Mesendoderm (in vitro differentiated cells): ENCODE results near the gene CDC5L.
A peak's percentile ranks its signal among the peaks of the same experiment; 100 is the strongest.

Experiments used
- DNase-seq: peaks from one replicate; pipeline ENCODE4 v3.0.0; 2013
- H2AK5ac ChIP-seq: 2 replicates; pipeline ENCODE4 v1.6.1; 2013; ENCODE audit warnings: low read length, inconsistent platforms
- H2BK120ac ChIP-seq: 2 replicates; pipeline ENCODE4 v1.6.1; 2013; ENCODE audit warnings: low read depth, mild to moderate bottlenecking, low read length, moderate library complexity, mixed read lengths
- H2BK15ac ChIP-seq: replicated peaks from 2 replicates; pipeline ENCODE4 v1.6.1; 2013; ENCODE audit warnings: low read depth, mild to moderate bottlenecking, moderate library complexity
- H2BK5ac ChIP-seq: 2 replicates; pipeline ENCODE4 v1.6.1; 2013; ENCODE audit warnings: low read length, inconsistent platforms
- H3K18ac ChIP-seq: 2 replicates; pipeline ENCODE4 v1.6.1; 2013; ENCODE audit warnings: mild to moderate bottlenecking, low read length, mixed read lengths
- H3K23ac ChIP-seq: one replicate; pipeline ENCODE4 v1.6.1; 2013; ENCODE audit warnings: low read length
- H3K27ac ChIP-seq: 2 replicates; pipeline ENCODE4 v1.5.1; 2013; ENCODE audit warnings: low read depth, mild to moderate bottlenecking, inconsistent platforms, low read length, moderate library complexity
- H3K27me3 ChIP-seq: 2 replicates; pipeline ENCODE4 v1.6.1; 2013; ENCODE audit warnings: low read length, control low read depth, mild to moderate bottlenecking, inconsistent platforms; ENCODE audit not compliant: insufficient read depth, poor library complexity
- H3K36me3 ChIP-seq: 2 replicates; pipeline ENCODE4 v1.6.1; 2013; ENCODE audit warnings: low read length, inconsistent platforms; ENCODE audit not compliant: control insufficient read depth, insufficient read depth
- H3K4ac ChIP-seq: one replicate; pipeline ENCODE4 v1.6.1; 2013; ENCODE audit warnings: low read depth, mild to moderate bottlenecking, low read length, moderate library complexity
- H3K4me1 ChIP-seq: 2 replicates; pipeline ENCODE4 v1.6.1; 2013; ENCODE audit warnings: low read depth, low read length, inconsistent platforms; ENCODE audit not compliant: control insufficient read depth
- H3K4me2 ChIP-seq: 2 replicates; pipeline ENCODE4 v1.6.1; 2013; ENCODE audit warnings: low read length
- H3K4me3 ChIP-seq: 2 replicates; pipeline ENCODE4 v1.5.1; 2013; ENCODE audit warnings: mild to moderate bottlenecking, low read length
- H3K56ac ChIP-seq: one replicate; pipeline ENCODE4 v1.6.1; 2013; ENCODE audit warnings: low read length
- H3K79me1 ChIP-seq: 2 replicates; pipeline ENCODE4 v1.6.1; 2013; ENCODE audit warnings: low read length, inconsistent platforms
- H3K79me2 ChIP-seq: 2 replicates; pipeline ENCODE4 v1.6.1; 2013; ENCODE audit warnings: mild to moderate bottlenecking, low read length; ENCODE audit not compliant: control insufficient read depth, insufficient read depth
- H3K9ac ChIP-seq: 2 replicates; pipeline ENCODE4 v1.6.1; 2013; ENCODE audit warnings: low read length, inconsistent platforms
- H4K5ac ChIP-seq: one replicate; pipeline ENCODE4 v1.6.1; 2013; ENCODE audit warnings: low read length
- H4K8ac ChIP-seq: one replicate; pipeline ENCODE4 v1.6.1; 2013; ENCODE audit warnings: low read depth, mild to moderate bottlenecking, control low read depth, low read length, moderate library complexity
- WGBS: extraction: QIAGEN DNeasy Blood & Tissue Kit; methylation state at CpG from one replicate; pipeline ENCODE4 v1.1.7; 2013; ENCODE audit warnings: low lambda C conversion rate, missing lambda C conversion rate; ENCODE audit not compliant: insufficient coverage; ENCODE audit errors: extremely low coverage; 5-methylcytosine and 5-hydroxymethylcytosine counted together

CDC5L gene

DNA sequence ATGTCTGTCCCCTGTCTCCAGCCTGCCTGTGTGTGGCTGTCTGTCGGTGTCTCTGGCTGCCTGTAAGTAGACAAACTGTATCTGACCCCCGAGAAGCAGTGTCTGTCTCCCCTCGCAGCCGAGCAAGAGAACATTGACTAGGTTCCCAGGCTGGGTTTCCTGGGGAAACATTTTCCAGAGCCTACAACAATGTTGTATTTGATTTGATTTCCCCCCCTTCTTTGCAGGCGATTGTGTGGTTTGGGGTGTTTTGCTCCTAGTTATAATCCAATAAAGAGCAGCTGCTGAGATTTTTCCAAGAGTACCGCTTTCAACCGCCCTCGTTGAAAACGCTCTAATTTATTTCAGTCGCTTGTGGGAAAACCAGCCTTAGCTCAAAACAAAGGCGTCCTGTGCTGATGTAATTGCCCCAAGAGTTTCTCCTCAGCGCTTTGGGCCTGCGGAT, 92.6 kb downstream of the CDC5L start:
- Histone ChIP-seq H3K4me3 (no peak overlapping the region), H3K4ac (no peak overlapping the region), H2BK5ac (no peak overlapping the region), H3K56ac (no peak overlapping the region), H3K27me3 (no peaks in the 10 kb centered on the region), H3K27ac (no peak overlapping the region), H3K4me1 (no peaks in the 10 kb centered on the region), H3K36me3 (no peaks in the 10 kb centered on the region), H2BK15ac (no peak overlapping the region), H4K5ac (no peak overlapping the region), H2AK5ac (no peak overlapping the region), H3K79me1 (no peaks in the 10 kb centered on the region), H3K23ac (no peak overlapping the region), H4K8ac (no peak overlapping the region), H2BK120ac (no peak overlapping the region), H3K4me2 (no peak overlapping the region), H3K18ac (no peak overlapping the region), H3K79me2 (no peaks in the 10 kb centered on the region), H3K9ac (no peak overlapping the region)
- DNase-seq = no peak
- WGBS = no CpG with 5 or more reads among the region's 13 CpGs

DNA sequence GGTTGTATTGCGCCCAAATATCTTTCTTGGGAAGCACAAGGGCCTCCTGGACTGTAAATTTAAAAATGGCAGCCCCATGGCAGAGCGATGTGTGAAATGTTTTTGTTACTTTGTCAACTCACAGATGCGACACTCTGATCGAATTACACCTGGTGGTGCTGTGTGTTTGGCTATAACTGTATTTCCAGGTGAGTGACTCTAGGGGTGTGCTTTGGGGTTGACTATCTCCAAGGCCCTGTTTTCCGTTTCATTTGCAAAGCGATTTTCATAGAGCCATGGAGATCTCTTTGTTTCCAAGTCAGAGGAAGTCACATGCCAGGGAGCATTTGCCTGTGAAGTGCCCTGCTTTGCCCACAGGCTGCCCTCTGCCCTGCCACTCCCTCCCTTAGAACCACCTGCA, 93.5 kb downstream of the CDC5L start:
- H3K4me3 ChIP-seq = no peak overlapping the region
- H2AK5ac ChIP-seq = no peak overlapping the region
- H2BK120ac ChIP-seq = no peak overlapping the region
- H4K8ac ChIP-seq = no peak overlapping the region
- no peak overlapping the region for H3K56ac ChIP-seq
- H3K4me1 ChIP-seq = no peaks in the 10 kb centered on the region
- no peaks in the 10 kb centered on the region for H3K79me2 ChIP-seq
- no peak overlapping the region for H2BK15ac ChIP-seq
- no peak overlapping the region for H3K18ac ChIP-seq
- no peak overlapping the region for H3K4me2 ChIP-seq
- DNase-seq = peak; percentile 25
- H3K23ac ChIP-seq = no peak overlapping the region
- no peak overlapping the region for H3K9ac ChIP-seq
- no peaks in the 10 kb centered on the region for H3K36me3 ChIP-seq
- no peak overlapping the region for H2BK5ac ChIP-seq
- H3K4ac ChIP-seq = no peak overlapping the region
- no peak overlapping the region for H3K27ac ChIP-seq
- no peaks in the 10 kb centered on the region for H3K79me1 ChIP-seq
- no peak overlapping the region for H4K5ac ChIP-seq
- WGBS = no CpG with 5 or more reads among the region's 6 CpGs
- H3K27me3 ChIP-seq = no peaks in the 10 kb centered on the region

DNA sequence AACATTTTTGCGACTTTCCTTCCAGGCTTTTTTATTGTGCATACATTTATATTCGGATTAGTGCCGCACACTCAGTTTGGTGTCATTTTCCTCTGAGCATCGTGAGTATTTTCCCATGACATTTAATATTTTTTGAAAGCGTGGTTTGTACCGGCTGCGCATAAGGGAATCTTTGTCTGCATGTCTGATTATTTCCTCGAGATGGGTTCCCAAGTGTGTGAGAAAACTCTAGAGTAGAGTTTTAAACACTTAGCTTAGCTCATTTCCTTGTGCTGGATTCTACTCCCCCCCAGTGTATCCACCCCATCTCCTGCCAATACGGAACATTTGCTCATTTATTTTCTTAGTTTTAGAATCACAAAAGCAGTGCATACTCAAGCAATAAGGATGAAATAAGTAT, 94.3 kb downstream of the CDC5L start:
- Histone ChIP-seq H3K36me3 (no peaks in the 10 kb centered on the region), H3K27ac (no peak overlapping the region), H3K4ac (no peak overlapping the region), H4K5ac (no peak overlapping the region), H3K4me3 (no peak overlapping the region), H2AK5ac (no peak overlapping the region), H3K4me1 (no peaks in the 10 kb centered on the region), H2BK120ac (no peak overlapping the region), H2BK5ac (no peak overlapping the region), H3K79me2 (no peaks in the 10 kb centered on the region), H3K79me1 (no peaks in the 10 kb centered on the region), H3K56ac (no peak overlapping the region), H3K9ac (no peak overlapping the region), H3K23ac (no peak overlapping the region), H3K4me2 (no peak overlapping the region), H4K8ac (no peak overlapping the region), H3K18ac (no peak overlapping the region), H3K27me3 (no peaks in the 10 kb centered on the region), H2BK15ac (no peak overlapping the region)
- DNase-seq = no peak
- WGBS = no CpG with 5 or more reads among the region's 9 CpGs

DNA sequence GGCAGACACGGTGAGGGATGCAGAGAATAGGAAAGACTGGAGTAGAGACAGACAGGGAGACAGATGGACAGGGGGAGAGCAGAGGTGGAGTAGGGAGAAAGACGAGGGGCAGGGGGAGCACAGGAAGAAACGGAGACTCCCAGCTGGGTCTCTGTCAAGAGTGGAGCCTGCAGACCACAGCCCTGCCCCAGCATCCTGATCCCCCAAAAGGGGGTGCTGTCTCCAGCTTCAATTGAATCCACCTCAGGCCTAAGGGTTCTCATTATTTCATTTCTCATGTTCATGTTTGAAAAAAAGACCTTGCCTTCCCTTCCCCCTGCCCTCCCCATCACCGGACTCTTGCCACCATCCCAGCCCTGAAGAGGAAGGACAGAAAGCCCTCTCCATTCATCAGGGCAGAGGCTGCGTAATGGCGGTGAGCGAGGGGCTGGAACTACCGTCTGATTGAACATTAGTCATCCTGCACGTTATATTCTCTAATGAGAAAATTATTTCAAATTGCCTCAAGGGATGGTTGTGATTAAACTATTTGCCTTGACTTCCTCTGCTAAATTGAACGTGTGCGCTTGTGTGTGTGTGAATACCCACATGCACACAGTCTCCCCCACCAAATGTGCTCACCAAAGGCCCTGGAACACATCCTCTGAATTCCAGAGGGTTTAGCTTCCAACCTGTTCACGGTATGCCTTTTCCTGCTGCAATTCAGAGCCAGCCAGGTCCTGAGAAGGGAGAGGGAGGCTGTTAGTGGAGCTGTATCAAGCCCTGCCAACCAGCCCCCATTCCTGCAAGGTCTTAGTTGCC, 98.3 kb downstream of the CDC5L start:
- Histone ChIP-seq H4K8ac (no peak overlapping the region), H3K79me2 (no peaks in the 10 kb centered on the region), H3K18ac (no peak overlapping the region), H3K4me1 (no peaks in the 10 kb centered on the region), H2BK120ac (no peak overlapping the region), H3K4me3 (no peak overlapping the region), H3K56ac (no peak overlapping the region), H3K36me3 (no peaks in the 10 kb centered on the region), H2BK15ac (no peak overlapping the region), H3K27me3 (no peaks in the 10 kb centered on the region), H3K27ac (no peak overlapping the region), H3K9ac (no peak overlapping the region), H3K79me1 (no peaks in the 10 kb centered on the region), H3K4ac (no peak overlapping the region), H2BK5ac (no peak overlapping the region), H3K23ac (no peak overlapping the region), H4K5ac (no peak overlapping the region), H2AK5ac (no peak overlapping the region), H3K4me2 (no peak overlapping the region)
- WGBS = no CpG with 5 or more reads among the region's 12 CpGs
- peak; percentile 66 for DNase-seq

DNA sequence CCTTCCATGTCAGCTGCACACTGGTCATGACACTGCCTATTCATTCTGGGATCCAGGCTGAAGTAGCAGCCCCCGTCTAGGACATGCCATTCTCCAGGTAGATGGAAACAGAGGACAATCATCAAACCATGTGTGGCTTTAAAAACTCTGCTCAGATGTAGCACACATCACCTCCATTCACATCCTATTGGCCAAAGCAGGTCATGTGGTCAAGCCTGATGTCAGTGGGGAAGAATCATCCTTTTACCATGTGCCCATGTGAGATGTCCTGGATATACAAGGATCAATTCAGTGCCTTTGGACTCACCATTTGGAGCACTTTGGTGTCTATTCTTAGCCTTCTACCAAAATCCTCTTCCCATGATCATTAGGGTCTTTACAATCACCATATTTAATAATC, 99.5 kb downstream of the CDC5L start:
- Histone ChIP-seq H3K18ac (no peak overlapping the region), H3K27me3 (no peaks in the 10 kb centered on the region)

DNA sequence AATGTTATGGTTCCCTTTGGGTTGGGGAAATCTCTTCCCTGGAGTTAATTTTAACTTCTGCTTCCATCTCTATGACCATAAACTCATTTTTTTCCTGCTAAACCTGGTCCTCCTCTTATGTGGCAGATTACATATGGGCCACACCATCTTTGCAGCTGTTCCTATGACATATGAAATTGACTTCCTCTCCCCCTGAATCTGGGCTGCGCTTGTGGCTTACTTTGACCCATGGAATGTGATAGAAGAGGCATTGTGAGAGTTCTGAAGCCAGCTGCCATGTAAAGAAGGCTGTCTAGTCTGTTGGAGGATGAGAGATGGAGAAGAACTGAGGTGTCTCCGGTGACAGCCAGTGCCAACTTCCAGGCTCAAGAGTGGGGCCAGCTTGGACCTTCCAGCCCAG, 100.1 kb downstream of the CDC5L start:
- H2BK120ac ChIP-seq = no peak overlapping the region
- H3K9ac ChIP-seq = no peak overlapping the region
- no peak for DNase-seq
- no peak overlapping the region for H4K5ac ChIP-seq
- H3K36me3 ChIP-seq = no peaks in the 10 kb centered on the region
- H3K18ac ChIP-seq = no peak overlapping the region
- no peaks in the 10 kb centered on the region for H3K79me2 ChIP-seq
- H2BK5ac ChIP-seq = no peak overlapping the region
- H3K4me2 ChIP-seq = no peak overlapping the region
- H2BK15ac ChIP-seq = no peak overlapping the region
- no peak overlapping the region for H3K4ac ChIP-seq
- no peaks in the 10 kb centered on the region for H3K79me1 ChIP-seq
- no peak overlapping the region for H2AK5ac ChIP-seq
- no peak overlapping the region for H3K23ac ChIP-seq
- H3K4me3 ChIP-seq = no peak overlapping the region
- H3K27me3 ChIP-seq = no peaks in the 10 kb centered on the region
- H3K56ac ChIP-seq = no peak overlapping the region
- no peak overlapping the region for H3K27ac ChIP-seq
- H4K8ac ChIP-seq = no peak overlapping the region
- no CpG with 5 or more reads among the region's 2 CpGs for WGBS
- no peaks in the 10 kb centered on the region for H3K4me1 ChIP-seq

More for the DNA sequence above, 99.5 kb downstream of the CDC5L start:
- Histone ChIP-seq H3K23ac (no peak overlapping the region), H3K4ac (no peak overlapping the region), H2BK5ac (no peak overlapping the region), H3K79me1 (no peaks in the 10 kb centered on the region), H2AK5ac (no peak overlapping the region), H4K5ac (no peak overlapping the region), H3K56ac (no peak overlapping the region), H3K27ac (no peak overlapping the region), H3K79me2 (no peaks in the 10 kb centered on the region), H3K9ac (no peak overlapping the region), H2BK15ac (no peak overlapping the region), H3K4me2 (no peak overlapping the region), H4K8ac (no peak overlapping the region), H2BK120ac (no peak overlapping the region), H3K4me1 (no peaks in the 10 kb centered on the region), H3K36me3 (no peaks in the 10 kb centered on the region), H3K4me3 (no peak overlapping the region)
- no peak for DNase-seq
- WGBS = no CpG with 5 or more reads among the region's 1 CpG
